GM11168 (cell line): ENCODE results near the gene MRAP2.
"Not testable (repeated sequence)": the region's sequence is repeated elsewhere in the genome, so short reads cannot be mapped to it uniquely, and the experiment has no call there.

Source experiments
- in situ Hi-C: fragments of 300-500 bp; cut with MboI; formaldehyde crosslinking; loops from one replicate; pipeline ENCODE4 v1.12.0; 2022; ENCODE audit warnings: low sequenced_read_pairs; ENCODE audit not compliant: unreplicated experiment

Gene MRAP2

DNA sequence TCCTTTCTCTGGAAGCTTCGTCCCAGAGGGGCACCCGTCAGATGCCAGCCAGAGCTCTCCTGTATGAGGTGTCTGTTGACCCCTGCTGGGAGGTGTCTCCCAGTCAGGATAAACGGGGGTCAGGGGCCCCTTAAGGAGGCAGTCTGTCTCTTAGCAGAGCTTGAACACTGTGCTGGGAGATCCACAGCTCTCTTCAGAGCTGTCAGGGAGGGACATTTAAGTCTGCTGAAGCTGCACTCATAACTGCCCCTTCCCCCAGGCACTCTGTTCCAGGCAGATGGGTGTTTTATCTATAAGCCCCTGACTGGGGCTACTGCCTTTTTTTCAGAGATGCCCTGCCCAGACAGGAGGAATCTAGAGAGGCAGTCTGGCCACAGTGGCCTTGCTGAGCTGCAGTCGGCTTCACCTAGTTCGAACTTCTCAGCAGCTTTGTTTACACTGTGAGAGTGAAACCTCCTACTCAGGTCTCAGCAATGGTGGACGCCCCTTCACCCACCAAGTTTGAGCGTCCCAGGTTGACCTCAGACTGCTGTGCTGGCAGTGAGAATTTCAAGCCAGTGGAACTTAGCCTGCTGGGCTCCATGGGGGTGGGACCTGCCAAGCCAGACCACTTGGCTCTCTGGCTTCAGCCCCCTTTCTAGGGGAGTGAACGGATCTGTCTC is 81.5 kb downstream of the MRAP2 start:
- in situ Hi-C loops, result not testable (repeated sequence)

DNA sequence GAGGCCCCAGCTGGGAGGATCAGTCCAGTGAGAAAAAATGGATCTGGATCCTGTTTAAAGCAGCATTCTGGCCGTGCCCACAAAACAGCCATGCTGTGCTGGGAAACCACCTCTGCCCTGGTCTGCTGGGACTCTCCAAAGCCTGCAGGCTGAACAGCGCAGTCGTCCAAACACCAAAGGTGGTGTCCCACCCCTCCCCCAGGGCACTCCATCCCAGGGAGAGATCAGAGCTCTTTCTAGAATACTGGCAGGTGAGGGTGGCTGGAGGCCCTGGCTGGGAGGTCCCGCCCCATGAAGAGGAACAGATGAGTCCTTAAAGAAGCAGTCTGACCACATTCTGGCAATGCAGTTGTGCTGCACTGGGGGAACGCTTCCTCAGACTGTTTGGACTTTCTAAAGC is 84.6 kb downstream of the MRAP2 start:
- in situ Hi-C loops, result no loop called here

DNA sequence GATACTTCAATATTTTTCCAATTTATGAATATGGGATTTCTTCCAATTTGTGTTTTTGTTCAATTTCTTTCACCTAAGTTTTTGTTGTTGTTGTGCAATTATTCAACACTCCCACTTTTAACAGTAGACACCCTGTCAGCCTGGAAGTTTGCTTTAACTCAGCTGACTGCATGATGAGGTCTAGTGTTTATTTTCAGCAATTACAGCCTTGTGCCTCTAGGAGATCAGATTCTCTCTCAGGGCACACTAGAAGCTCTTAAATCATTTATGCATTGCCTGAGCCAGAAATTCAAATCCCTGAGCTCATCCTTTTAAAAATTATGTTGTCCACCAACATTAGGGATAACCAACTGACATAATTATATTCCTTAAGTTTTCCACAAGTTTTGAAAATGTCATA is 85.7 kb downstream of the MRAP2 start:
- in situ Hi-C loops, result no loop called here

DNA sequence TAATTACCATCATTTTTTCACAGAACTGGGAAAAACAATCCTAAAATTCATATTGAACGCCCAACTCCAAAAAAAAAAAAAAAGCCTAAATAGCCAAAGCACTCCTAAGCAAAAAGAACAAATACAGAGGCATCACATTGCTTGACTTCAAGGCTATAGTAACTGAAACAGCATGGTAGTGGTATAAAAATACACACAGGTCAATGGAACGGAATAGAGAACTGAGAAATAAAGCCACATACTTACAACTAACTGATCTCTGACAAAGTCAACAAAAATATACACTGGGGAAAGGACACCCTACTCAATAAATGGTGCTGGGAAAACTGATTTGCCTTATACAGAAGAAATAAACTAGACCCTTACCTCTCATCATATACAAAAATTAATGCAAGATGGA is 89.6 kb downstream of the MRAP2 start:
- in situ Hi-C loops, result no loop called here

DNA sequence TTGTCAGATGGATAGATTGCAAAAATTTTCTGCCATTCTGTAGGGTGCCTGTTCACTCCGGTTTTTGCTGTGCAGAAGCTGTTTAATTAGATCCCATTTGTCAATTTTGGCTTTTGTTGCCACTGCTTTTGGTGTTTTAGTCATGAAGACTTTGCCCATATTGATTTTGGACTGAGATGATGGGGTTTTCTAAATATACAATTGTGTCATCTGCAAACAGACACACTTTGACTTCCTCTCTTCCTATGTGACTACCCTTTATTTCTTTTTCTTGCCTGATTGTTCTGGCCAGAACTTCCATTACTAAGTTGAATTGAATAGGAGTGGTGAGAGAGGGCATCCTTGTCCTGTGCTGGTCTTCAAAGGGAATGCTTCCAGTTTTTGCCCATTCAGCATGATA is 96.0 kb downstream of the MRAP2 start:
- in situ Hi-C loops, result not testable (repeated sequence)

DNA sequence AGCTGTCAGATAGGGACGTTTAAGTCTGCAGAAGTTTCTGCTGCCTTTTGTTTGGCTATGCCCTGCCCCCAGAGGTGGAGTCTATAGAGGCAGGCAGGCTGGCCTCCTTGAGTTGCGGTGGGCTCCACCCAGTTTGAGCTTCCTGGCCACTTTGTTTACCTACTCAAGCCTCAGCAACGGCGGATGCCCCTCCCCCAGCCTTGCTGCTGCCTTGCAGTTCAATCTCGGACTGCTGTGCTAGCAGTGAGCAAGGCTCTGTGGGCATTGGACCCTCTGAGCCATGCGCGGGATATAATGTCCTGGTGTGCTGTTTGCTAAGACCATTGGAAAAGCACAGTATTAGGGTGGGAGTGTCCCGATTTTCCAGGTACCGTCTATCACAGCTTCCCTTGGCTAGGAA is 99.8 kb downstream of the MRAP2 start:
- in situ Hi-C loops, result not testable (repeated sequence)

DNA sequence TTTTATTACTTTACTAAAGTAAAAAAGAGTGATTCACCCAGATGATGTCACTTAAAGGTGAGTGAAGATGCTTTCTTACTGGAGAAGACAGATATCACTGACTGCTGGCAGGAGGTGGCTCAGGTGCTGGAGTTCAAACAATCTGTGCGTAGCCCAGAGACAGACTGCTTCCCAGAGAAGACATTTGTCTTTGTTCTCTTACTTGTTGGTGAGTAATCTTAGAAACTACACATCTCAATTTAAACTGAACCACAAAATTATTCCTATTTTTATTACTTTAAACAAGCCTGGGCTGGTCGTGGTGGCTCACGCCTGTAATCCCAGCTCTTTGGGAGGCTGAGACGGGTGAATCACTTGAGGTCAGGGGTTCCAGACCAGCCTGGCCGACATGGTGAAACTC is 101.7 kb downstream of the MRAP2 start:
- in situ Hi-C loops, result no loop called here

DNA sequence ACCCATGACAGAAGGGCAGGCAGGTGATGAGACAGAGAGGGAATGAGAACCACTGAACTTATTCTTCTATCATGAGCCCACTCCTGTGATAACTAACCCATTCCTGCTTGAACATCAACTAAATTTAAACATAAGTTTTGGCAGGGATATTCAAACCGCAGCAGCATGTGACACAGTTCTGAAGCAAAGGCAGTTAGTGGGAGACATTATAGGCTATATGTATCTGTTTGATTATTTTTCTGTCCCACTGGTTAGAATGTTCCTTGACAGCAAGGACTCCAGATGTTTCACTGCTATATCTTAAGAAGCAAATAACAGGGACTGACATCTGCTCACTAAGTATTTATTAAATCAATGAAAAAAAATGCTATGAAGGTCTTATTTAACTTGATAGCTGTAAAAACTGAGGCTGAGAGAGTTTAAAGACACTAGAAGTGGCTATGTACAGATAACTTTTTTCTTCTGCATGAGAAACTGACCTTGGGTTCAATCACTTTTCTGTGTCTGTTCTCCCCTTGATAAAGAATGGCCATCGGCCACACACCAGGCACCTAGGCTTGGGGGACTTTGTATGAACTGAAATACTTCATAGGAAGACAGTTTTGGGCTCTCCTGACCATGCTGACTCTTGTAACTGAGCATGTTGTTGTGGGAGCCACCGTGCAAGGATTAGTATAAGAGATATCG is 102.9 kb downstream of the MRAP2 start:
- in situ Hi-C loops, result no loop called here

DNA sequence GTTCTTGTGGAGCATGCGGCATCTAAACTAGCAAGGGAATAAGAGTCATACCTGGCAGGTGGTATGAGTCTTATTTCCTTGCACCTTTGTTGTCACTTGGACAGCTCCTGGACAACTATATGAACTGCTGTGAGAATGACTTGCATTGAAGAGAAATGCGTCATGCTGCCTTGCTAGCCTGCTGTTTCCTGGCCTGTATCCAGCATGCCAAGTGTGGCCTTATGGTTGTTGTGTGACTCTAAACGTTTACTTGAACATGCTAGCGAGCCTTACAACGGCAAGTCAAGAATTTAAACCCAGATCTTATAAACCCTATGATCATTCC is 103.4 kb downstream of the MRAP2 start:
- in situ Hi-C loops, result no loop called here

DNA sequence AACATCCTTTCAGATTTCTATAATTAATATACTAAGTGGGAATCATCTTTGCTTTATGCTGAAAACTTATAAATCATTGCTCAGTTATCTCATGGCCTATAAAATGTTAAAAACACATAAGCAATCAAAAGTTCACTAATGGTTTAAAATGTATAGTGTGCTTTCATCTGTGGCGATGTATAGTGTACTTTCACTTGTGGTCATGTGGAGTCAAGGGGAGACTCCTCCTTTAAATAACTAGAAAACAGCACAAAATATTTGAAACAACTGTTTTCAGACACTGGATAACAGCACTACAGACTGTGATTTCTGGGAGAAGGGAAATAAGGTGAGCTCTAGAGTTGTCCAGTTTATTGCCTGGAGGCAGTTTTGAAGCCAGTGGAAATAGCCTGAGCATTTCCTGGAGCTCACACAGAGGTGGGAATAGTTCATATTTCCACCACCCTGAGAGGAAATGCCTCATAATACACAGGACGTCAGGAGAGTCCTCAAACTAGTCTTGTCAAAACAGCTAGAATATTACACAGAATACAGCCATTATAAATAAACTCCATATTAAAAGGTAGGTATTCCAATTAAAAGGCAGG is 104.5 kb downstream of the MRAP2 start:
- in situ Hi-C loops, result no loop called here

DNA sequence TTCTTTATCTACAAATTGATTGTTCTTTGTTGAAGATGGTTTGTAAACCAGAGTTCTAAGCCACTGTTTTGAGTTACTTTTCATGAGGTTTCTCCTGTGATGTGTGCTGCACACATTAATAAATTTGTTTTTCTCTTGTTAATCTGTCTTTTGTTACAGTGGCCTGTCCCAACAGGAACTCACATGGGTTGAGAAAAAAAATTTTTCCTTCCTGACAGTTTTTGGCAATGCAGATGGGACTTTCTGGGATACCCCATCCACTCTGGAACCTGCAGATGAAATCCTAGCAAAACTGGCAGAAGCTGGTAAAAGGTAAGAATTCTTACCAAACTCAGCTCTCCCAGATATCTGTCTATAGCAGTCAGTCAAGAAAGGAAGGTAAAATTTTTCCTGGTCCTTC is 105.7 kb downstream of the MRAP2 start:
- in situ Hi-C loops, result no loop called here
